Caco-2 (cell line): ENCODE data around the gene SVEP1. TPM values are rescaled to one million over a fixed set of nuclear protein-coding genes. Genes with fewer than 3 reads are reported as not detected.

Experiments
- BruUV-seq: library from RNA; stranded (reverse); fragments of 400-500 nt; replicated peaks from 2 replicates; lab custom pipeline; 2021; lab: Mats Ljungman, UMichigan
- CTCF ChIA-PET: fragments of 300-600 bp; sonication (Branson Sonifier 250); formaldehyde crosslinking; loops from one replicate; lab custom pipeline; 2022; ENCODE audit warnings: antibody characterized with exemption; lab: Charles Lee
- POLR2A ChIA-PET: fragments of 300-600 bp; sonication (Branson Sonifier 250); formaldehyde crosslinking; loops from one replicate; lab custom pipeline; 2022; ENCODE audit warnings: antibody characterized with exemption; lab: Charles Lee
- DNase-seq, 2 experiments: peaks; one replicate each; pipeline versions ENCODE4 v3.0.0 to v3.0.0-alpha.2; 2020 to 2022
- H3K27me3 ChIP-seq: replicated peaks from 2 replicates; pipeline ENCODE4 v1.6.0; 2011; ENCODE audit warnings: low read length; ENCODE audit not compliant: control insufficient read depth, insufficient read depth
- H3K36me3 ChIP-seq: 2 replicates; pipeline ENCODE4 v1.5.1; 2011; ENCODE audit warnings: low read length; ENCODE audit not compliant: control insufficient read depth, insufficient read depth
- H3K4me1 ChIP-seq: fragments of 250-450 bp; sonication (Bioruptor Pico); 2 replicates; pipeline ENCODE4 v1.5.1; 2020; ENCODE audit warnings: mild to moderate bottlenecking
- H3K4me3 ChIP-seq: 2 replicates; pipeline ENCODE4 v1.5.1; 2011; ENCODE audit warnings: low read depth, mild to moderate bottlenecking, control low read depth, low read length
- H3K9me3 ChIP-seq: fragments of 250-450 bp; sonication (Bioruptor Pico); 2 replicates; pipeline ENCODE4 v1.5.1; 2020; ENCODE audit warnings: mild to moderate bottlenecking, moderate library complexity
- H3K27ac Mint-ChIP-seq: one replicate; pipeline ENCODE4 v1.8.0; 2022; ENCODE audit warnings: mixed read lengths; ENCODE audit not compliant: unreplicated experiment
- H3K27me3 Mint-ChIP-seq: one replicate; pipeline ENCODE4 v1.8.0; 2022; ENCODE audit warnings: mixed read lengths; ENCODE audit not compliant: insufficient read depth, unreplicated experiment
- H3K36me3 Mint-ChIP-seq: one replicate; pipeline ENCODE4 v1.8.0; 2022; ENCODE audit warnings: mild to moderate bottlenecking, mixed read lengths; ENCODE audit not compliant: insufficient read depth, unreplicated experiment
- H3K4me1 Mint-ChIP-seq: one replicate; pipeline ENCODE4 v1.8.0; 2022; ENCODE audit warnings: low read depth, mixed read lengths; ENCODE audit not compliant: unreplicated experiment
- H3K4me3 Mint-ChIP-seq: one replicate; pipeline ENCODE4 v1.8.0; 2022; ENCODE audit warnings: mild to moderate bottlenecking, moderate library complexity, mixed read lengths; ENCODE audit not compliant: unreplicated experiment
- H3K9me3 Mint-ChIP-seq: one replicate; pipeline ENCODE4 v1.8.0; 2022; ENCODE audit warnings: mixed read lengths; ENCODE audit not compliant: unreplicated experiment
- CTCF ChIP-seq, 2 experiments: fragments of 200-600 bp in 1 of 2; IDR thresholded peaks; 1 replicate in 1 of 2; 2 replicates in 1 of 2; pipeline versions ENCODE4 v1.5.1 to v1.8.0; 2011 to 2022; ENCODE audit warnings: antibody characterized with exemption in 1 of 2, control low read depth in 1 of 2, inconsistent platforms in 1 of 2, low read depth in 1 of 2, low read length in 1 of 2, mild to moderate bottlenecking in 1 of 2, moderate library complexity in 1 of 2; ENCODE audit not compliant: insufficient read depth in 1 of 2, severe bottlenecking in 1 of 2, unreplicated experiment in 1 of 2
- intact Hi-C: fragments of 100-400 bp; cut with micrococcal nuclease; formaldehyde crosslinking; loops from one replicate; pipeline ENCODE4 v1.10.0; 2022; ENCODE audit not compliant: unreplicated experiment
- total RNA-seq: library from RNA; stranded (reverse); gene quantifications from 2 replicates; pipeline ENCODE4 v1.2.3, GENCODE V29; 2022

SVEP1 gene
- total RNA-seq, 1 experiment from 2014 or later = 2.9 TPM

- H3K27me3 Mint-ChIP-seq = peaks cover 20% of the 10 kb centered on the region
- BruUV-seq = no TSS peak
- no peak overlapping the region for H3K4me3 Mint-ChIP-seq
- H3K27ac Mint-ChIP-seq = no peak overlapping the region
- H3K27me3 ChIP-seq = no peaks in the 10 kb centered on the region
- TF ChIP-seq CTCF (IDR thresholded peaks at IDR 0.05; ENCODE audit: insufficient read depth in 1 of 2, low read depth in 1 of 2, low read length in 1 of 2, severe bottlenecking in 1 of 2, unreplicated experiment in 1 of 2) = no peak
- peaks cover 3% of the 10 kb centered on the region for H3K9me3 ChIP-seq
- H3K9me3 Mint-ChIP-seq = no peaks in the 10 kb centered on the region
- no peaks in the 10 kb centered on the region for H3K36me3 ChIP-seq
- no peak for DNase-seq
- H3K4me1 Mint-ChIP-seq = peaks cover 6% of the 10 kb centered on the region
- ChIA-PET POLR2A (no interaction called here), CTCF (no interaction called here)
- no peaks in the 10 kb centered on the region for H3K36me3 Mint-ChIP-seq
- no peaks in the 10 kb centered on the region for H3K4me1 ChIP-seq
- no peak overlapping the region for H3K4me3 ChIP-seq
- intact Hi-C loops = no loop called here
Observed at GRCh38 chr9:110580850-110581249, 1.3 kb upstream of the SVEP1 start.

GRCh38 chr9:110579862-110580219, 300 bp upstream of the SVEP1 start:
- H3K27ac Mint-ChIP-seq = no peak overlapping the region
- H3K36me3 Mint-ChIP-seq = no peaks in the 10 kb centered on the region
- no peak for DNase-seq
- intact Hi-C loops = no loop called here
- peaks cover 20% of the 10 kb centered on the region for H3K27me3 Mint-ChIP-seq
- TF ChIP-seq CTCF (IDR thresholded peaks at IDR 0.05; ENCODE audit: insufficient read depth in 1 of 2, low read depth in 1 of 2, low read length in 1 of 2, severe bottlenecking in 1 of 2, unreplicated experiment in 1 of 2) = no peak
- peak overlapping the region; percentile 37 for H3K4me3 ChIP-seq
- ChIA-PET CTCF (no interaction called here), POLR2A (no interaction called here)
- no peaks in the 10 kb centered on the region for H3K36me3 ChIP-seq
- peaks cover 6% of the 10 kb centered on the region for H3K4me1 Mint-ChIP-seq
- no peaks in the 10 kb centered on the region for H3K4me1 ChIP-seq
- no TSS peak for BruUV-seq
- H3K9me3 Mint-ChIP-seq = no peaks in the 10 kb centered on the region
- no peaks in the 10 kb centered on the region for H3K9me3 ChIP-seq
- no peaks in the 10 kb centered on the region for H3K27me3 ChIP-seq
- peak overlapping the region; percentile 84 for H3K4me3 Mint-ChIP-seq

DNA sequence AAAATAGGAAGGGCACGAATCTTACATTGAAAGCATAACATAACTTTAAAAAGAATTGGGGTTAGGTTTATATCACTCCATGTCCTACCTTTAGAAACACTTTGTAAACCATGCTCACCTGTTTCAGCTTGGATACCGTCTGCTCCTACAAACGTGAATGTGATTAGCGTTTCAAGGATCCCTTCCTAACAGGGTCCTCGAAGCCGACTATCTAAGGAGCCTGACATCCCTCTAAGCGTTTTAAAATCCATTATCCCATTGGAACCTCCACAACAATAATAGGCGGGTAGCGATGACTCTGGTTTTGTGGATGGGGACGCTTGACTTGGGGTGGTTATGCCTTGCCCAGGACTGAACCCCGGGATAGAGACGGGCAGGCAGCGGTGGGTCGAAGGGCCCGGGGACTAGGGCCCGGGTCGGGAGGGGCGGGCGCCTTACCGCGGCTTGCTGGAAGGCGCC, 937 bp downstream of the SVEP1 start:
- CTCF ChIA-PET = no interaction called here
- TF ChIP-seq CTCF (IDR thresholded peaks at IDR 0.05; ENCODE audit: insufficient read depth in 1 of 2, low read depth in 1 of 2, low read length in 1 of 2, severe bottlenecking in 1 of 2, unreplicated experiment in 1 of 2) = no peak
- H3K27me3 Mint-ChIP-seq = peaks cover 17% of the 10 kb centered on the region
- H3K4me1 Mint-ChIP-seq = peaks cover 7% of the 10 kb centered on the region
- H3K9me3 Mint-ChIP-seq = no peaks in the 10 kb centered on the region
- Histone ChIP-seq H3K36me3 (no peaks in the 10 kb centered on the region), H3K4me1 (no peaks in the 10 kb centered on the region), H3K9me3 (no peaks in the 10 kb centered on the region), H3K27me3 (no peaks in the 10 kb centered on the region), H3K4me3 (no peak overlapping the region)
- POLR2A ChIA-PET = no interaction called here
- H3K4me3 Mint-ChIP-seq = peak overlapping the region; percentile 84
- no TSS peak for BruUV-seq
- H3K27ac Mint-ChIP-seq = no peak overlapping the region
- DNase-seq = no peak
- H3K36me3 Mint-ChIP-seq = no peaks in the 10 kb centered on the region
- intact Hi-C loops = no loop called here
